Trophoblast cell (in vitro differentiated cells and primary cell): Measurements from ENCODE around the gene PFDN1. TPM values are rescaled to one million over a fixed set of nuclear protein-coding genes. Genes with fewer than 3 reads are reported as not detected.
A peak's percentile ranks its signal among the peaks of the same experiment; 100 is the strongest.

ENCODE experiments used
- DNase-seq, 2 donors: peaks; one replicate each; pipeline ENCODE4 v3.0.0-alpha.2; 2016
- H2AFZ ChIP-seq: 2 replicates; pipeline ENCODE4 v1.6.1; 2013; ENCODE audit warnings: low read length, moderate library complexity, mild to moderate bottlenecking; ENCODE audit not compliant: insufficient read depth, poor library complexity
- H2AK5ac ChIP-seq: 2 replicates; pipeline ENCODE4 v1.6.1; 2013; ENCODE audit warnings: mild to moderate bottlenecking, low read length
- H2BK120ac ChIP-seq: 2 replicates; pipeline ENCODE4 v1.6.1; 2013; ENCODE audit warnings: low read length, mild to moderate bottlenecking, moderate library complexity; ENCODE audit not compliant: insufficient read depth, poor library complexity
- H2BK12ac ChIP-seq: 2 replicates; pipeline ENCODE4 v1.6.1; 2013; ENCODE audit warnings: mild to moderate bottlenecking, low read length, moderate library complexity
- H2BK5ac ChIP-seq: 2 replicates; pipeline ENCODE4 v1.6.1; 2013; ENCODE audit warnings: low read length, low read depth, moderate library complexity, mild to moderate bottlenecking; ENCODE audit not compliant: poor library complexity
- H3K14ac ChIP-seq: 2 replicates; pipeline ENCODE4 v1.6.1; 2013; ENCODE audit warnings: mild to moderate bottlenecking, low read length
- H3K18ac ChIP-seq: 2 replicates; pipeline ENCODE4 v1.6.1; 2013; ENCODE audit warnings: mild to moderate bottlenecking, low read length
- H3K23ac ChIP-seq: 2 replicates; pipeline ENCODE4 v1.6.1; 2013; ENCODE audit warnings: low read length
- H3K27ac ChIP-seq: 2 replicates; pipeline ENCODE4 v1.5.1; 2013; ENCODE audit warnings: low read depth, mild to moderate bottlenecking, inconsistent platforms, low read length, moderate library complexity
- H3K27me3 ChIP-seq: 2 replicates; pipeline ENCODE4 v1.6.1; 2013; ENCODE audit warnings: inconsistent platforms, mild to moderate bottlenecking, low read length, moderate library complexity; ENCODE audit not compliant: insufficient read depth
- H3K36me3 ChIP-seq, 2 experiments: 1 replicate in 1 of 2; 2 replicates in 1 of 2; pipeline ENCODE4 v1.6.1; 2013; ENCODE audit warnings: low read length in 2 of 2, mild to moderate bottlenecking in 2 of 2, moderate library complexity in 1 of 2; ENCODE audit not compliant: insufficient read depth in 2 of 2, control insufficient read depth in 1 of 2
- H3K4ac ChIP-seq: 2 replicates; pipeline ENCODE4 v1.6.1; 2013; ENCODE audit warnings: low read depth, mild to moderate bottlenecking, low read length, moderate library complexity
- H3K4me1 ChIP-seq, 2 experiments: 1 replicate in 1 of 2; 2 replicates in 1 of 2; pipeline ENCODE4 v1.6.1; 2013; ENCODE audit warnings: low read length in 2 of 2, mild to moderate bottlenecking in 2 of 2, moderate library complexity in 1 of 2; ENCODE audit not compliant: insufficient read depth in 2 of 2, control insufficient read depth in 1 of 2
- H3K4me2 ChIP-seq: 2 replicates; pipeline ENCODE4 v1.6.1; 2013; ENCODE audit warnings: inconsistent platforms, mild to moderate bottlenecking, low read length, moderate library complexity
- H3K4me3 ChIP-seq: 2 replicates; pipeline ENCODE4 v1.5.1; 2013; ENCODE audit warnings: mild to moderate bottlenecking, low read depth, low read length, inconsistent platforms
- H3K79me1 ChIP-seq: one replicate; pipeline ENCODE4 v1.6.1; 2013; ENCODE audit warnings: low read length
- H3K79me2 ChIP-seq: 2 replicates; pipeline ENCODE4 v1.6.1; 2013; ENCODE audit warnings: low read length, mild to moderate bottlenecking; ENCODE audit not compliant: control insufficient read depth, insufficient read depth, poor library complexity
- H3K9ac ChIP-seq: 2 replicates; pipeline ENCODE4 v1.6.1; 2013; ENCODE audit warnings: mild to moderate bottlenecking, low read length
- H3K9me3 ChIP-seq: 2 replicates; pipeline ENCODE4 v1.6.1; 2013; ENCODE audit warnings: low read depth, mild to moderate bottlenecking, control low read depth, inconsistent platforms, low read length; ENCODE audit not compliant: insufficient read depth
- H4K12ac ChIP-seq: 2 replicates; pipeline ENCODE4 v1.6.1; 2013; ENCODE audit warnings: low read depth, mild to moderate bottlenecking, low read length, moderate library complexity
- H4K8ac ChIP-seq: 2 replicates; pipeline ENCODE4 v1.6.1; 2013; ENCODE audit warnings: low read depth, mild to moderate bottlenecking, low read length, moderate library complexity
- H4K91ac ChIP-seq: one replicate; pipeline ENCODE4 v1.6.1; 2013; ENCODE audit warnings: low read depth, mild to moderate bottlenecking, low read length, moderate library complexity
- WGBS: extraction: QIAGEN DNeasy Blood & Tissue Kit; methylation state at CpG from one replicate; pipeline ENCODE4 v1.1.7; 2013; ENCODE audit warnings: missing lambda C conversion rate; ENCODE audit not compliant: insufficient read length, insufficient coverage; ENCODE audit errors: extremely low coverage; 5-methylcytosine and 5-hydroxymethylcytosine counted together
- polyA plus RNA-seq: library from polyadenylated mRNA; stranded (reverse); fragments of 200-250 nt; gene quantifications from 2 replicates; pipeline ENCODE4 v1.2.3, GENCODE V29; 2013

Gene PFDN1
- polyA plus RNA-seq, result 210 and 218 TPM in 2 replicates

- Histone ChIP-seq H2BK12ac (peak within 1 kb of the TSS; percentile 61), H3K9ac (peak within 1 kb of the TSS; percentile 76), H2AFZ (peak within 1 kb of the TSS; percentile 95), H3K4me2 (peak within 1 kb of the TSS; percentile 89), H3K23ac (no peak within 1 kb of the TSS), H3K4me1 (peaks cover 2 to 7% of the 10 kb centered on the region in 2 experiments), H3K9me3 (no peaks in the 10 kb centered on the region), H3K14ac (peak within 1 kb of the TSS; percentile 98), H3K79me2 (peaks cover 6% of the 10 kb centered on the region), H3K79me1 (peaks cover 14% of the 10 kb centered on the region), H3K18ac (peak within 1 kb of the TSS; percentile 97), H3K4me3 (peak within 1 kb of the TSS; percentile 78), H4K8ac (peak within 1 kb of the TSS; percentile 100), H3K4ac (peak within 1 kb of the TSS; percentile 99), H3K27ac (peak within 1 kb of the TSS; percentile 90), H4K12ac (peak within 1 kb of the TSS; percentile 99), H4K91ac (peak within 1 kb of the TSS; percentile 98), H3K27me3 (no peaks in the 10 kb centered on the region), H2BK5ac (peak within 1 kb of the TSS; percentile 99), H2BK120ac (peak within 1 kb of the TSS; percentile 97), H2AK5ac (peak within 1 kb of the TSS; percentile 76), H3K36me3 (peaks cover 8% of the 10 kb centered on the region in 2 experiments)
- WGBS, result no CpG with 5 or more reads among the region's 30 CpGs
- peak; percentile 97 to 99 for DNase-seq
Observed at GRCh38 chr5:140302786-140303639, at the start of gene PFDN1. Gene PFDN1 (minus strand): TSS chr5:140303101. CDS start chr5:140303073, 28 bp downstream.

GRCh38 chr5:140351609-140352334 lies 48.9 kb upstream of the PFDN1 start:
- WGBS, result no CpG with 5 or more reads among the region's 5 CpGs
- Histone ChIP-seq H3K4me2 (no peak overlapping the region), H3K18ac (no peak overlapping the region), H3K27ac (no peak overlapping the region), H2BK12ac (no peak overlapping the region), H3K9ac (no peak overlapping the region), H3K4me1 (peaks cover 0 to under 1% of the 10 kb centered on the region in 2 experiments), H2BK5ac (no peak overlapping the region), H3K79me2 (no peaks in the 10 kb centered on the region), H4K12ac (no peak overlapping the region), H3K14ac (no peak overlapping the region), H2BK120ac (no peak overlapping the region), H3K9me3 (no peaks in the 10 kb centered on the region), H3K79me1 (no peaks in the 10 kb centered on the region), H2AFZ (no peak overlapping the region), H3K27me3 (no peaks in the 10 kb centered on the region), H3K4me3 (no peak overlapping the region), H3K23ac (no peak overlapping the region), H4K91ac (no peak overlapping the region), H3K4ac (no peak overlapping the region), H2AK5ac (no peak overlapping the region), H4K8ac (no peak overlapping the region), H3K36me3 (no peaks in the 10 kb centered on the region)
- peak; percentile 46 to 95 for DNase-seq

- H2BK120ac ChIP-seq, result no peak overlapping the region
- peaks cover 6% of the 10 kb centered on the region for H3K79me2 ChIP-seq
- no peaks in the 10 kb centered on the region for H3K27me3 ChIP-seq
- H3K27ac ChIP-seq, result no peak overlapping the region
- no peak overlapping the region for H2BK5ac ChIP-seq
- H3K4me2 ChIP-seq, result no peak overlapping the region
- H3K9ac ChIP-seq, result no peak overlapping the region
- no peak overlapping the region for H2AFZ ChIP-seq
- H3K4me1 ChIP-seq, result peaks cover 6 to 16% of the 10 kb centered on the region in 2 experiments
- DNase-seq, result no peak
- no peak overlapping the region for H3K14ac ChIP-seq
- H3K18ac ChIP-seq, result no peak overlapping the region
- no peak overlapping the region for H3K4ac ChIP-seq
- H3K79me1 ChIP-seq, result peaks cover 5% of the 10 kb centered on the region
- no peak overlapping the region for H3K23ac ChIP-seq
- H4K8ac ChIP-seq, result no peak overlapping the region
- no peak overlapping the region for H4K91ac ChIP-seq
- no peak overlapping the region for H3K4me3 ChIP-seq
- no peaks in the 10 kb centered on the region for H3K9me3 ChIP-seq
- no peak overlapping the region for H4K12ac ChIP-seq
- H2AK5ac ChIP-seq, result no peak overlapping the region
- WGBS, result no CpG with 5 or more reads among the region's 2 CpGs
- no peak overlapping the region for H2BK12ac ChIP-seq
- H3K36me3 ChIP-seq, result no peaks in the 10 kb centered on the region
Observed at GRCh38 chr5:140349244-140349643, 46.3 kb upstream of the PFDN1 start.

DNA sequence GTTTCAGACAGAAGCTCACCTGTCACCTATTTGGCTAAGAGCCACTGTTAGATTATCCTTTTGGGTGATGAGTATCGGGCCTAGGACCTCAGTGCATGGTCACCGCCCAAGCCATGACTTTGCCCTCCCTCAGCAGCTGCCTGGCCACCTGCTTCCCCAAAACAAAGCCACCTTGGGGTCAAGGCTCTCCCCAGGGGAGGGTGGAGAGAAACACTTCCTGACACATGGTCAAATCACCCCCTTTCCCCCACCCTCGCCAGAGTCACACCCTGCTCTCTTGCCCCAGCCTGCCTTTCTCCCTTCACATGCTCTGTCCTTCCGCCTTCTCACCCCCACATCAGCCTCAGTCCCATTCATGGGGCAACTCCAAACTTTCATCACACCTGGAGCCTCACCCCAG lies 45.2 kb upstream of the PFDN1 start:
- no peak for DNase-seq
- H3K4me2 ChIP-seq, result no peak overlapping the region

More for the DNA sequence above, 45.2 kb upstream of the PFDN1 start:
- Histone ChIP-seq H3K79me1 (peaks cover 5% of the 10 kb centered on the region), H4K91ac (no peak overlapping the region), H2AK5ac (no peak overlapping the region), H3K27me3 (no peaks in the 10 kb centered on the region), H3K36me3 (peaks cover 0 to 2% of the 10 kb centered on the region in 2 experiments), H3K4me1 (peaks cover 6 to 16% of the 10 kb centered on the region in 2 experiments), H4K12ac (no peak overlapping the region), H2BK5ac (no peak overlapping the region), H3K18ac (no peak overlapping the region), H3K27ac (no peak overlapping the region), H3K23ac (no peak overlapping the region), H2AFZ (no peak overlapping the region), H3K9me3 (no peaks in the 10 kb centered on the region), H4K8ac (no peak overlapping the region), H3K9ac (no peak overlapping the region), H2BK120ac (no peak overlapping the region), H3K14ac (no peak overlapping the region), H3K4me3 (no peak overlapping the region), H2BK12ac (peak overlapping the region; percentile 36), H3K79me2 (peaks cover 6% of the 10 kb centered on the region), H3K4ac (no peak overlapping the region)
- WGBS, result no CpG with 5 or more reads among the region's 4 CpGs
